GM12878 (cell line): ENCODE measurements around the gene PPP1R12A. TPM values are rescaled to one million over a fixed set of nuclear protein-coding genes. Genes with fewer than 3 reads are reported as not detected.

Experiments used
- ATAC-seq: fragments of 200-7000 bp; cut with Tn5 transposase; 3 replicates; pipeline ENCODE4 v1.9.1; 2020; ENCODE audit warnings: mild to moderate bottlenecking, moderate library complexity
- BruUV-seq: library from RNA; stranded (reverse); fragments of 400-500 nt; replicated peaks from 2 replicates; lab custom pipeline; 2021; lab: Mats Ljungman, UMichigan
- CTCF ChIA-PET: fragments of 300-600 bp; sonication (Branson Sonifier 250); formaldehyde crosslinking; extraction: SDS; loops from one replicate; lab custom pipeline; 2021; ENCODE audit warnings: inconsistent platforms; lab: Yijun Ruan, JAX
- POLR2A ChIA-PET: fragments of 350-600 bp; formaldehyde crosslinking; extraction: SDS; loops from one replicate; lab custom pipeline; 2021; ENCODE audit warnings: inconsistent platforms; lab: Charles Lee
- RAD21 ChIA-PET: fragments of 300-600 bp; sonication (Branson Sonifier 250); formaldehyde crosslinking; loops from one replicate; lab custom pipeline; 2023; ENCODE audit warnings: antibody characterized with exemption; ENCODE audit not compliant: unreplicated experiment; lab: Charles Lee
- SMC1A ChIA-PET: fragments of 300-600 bp; sonication (Branson Sonifier 250); formaldehyde crosslinking; loops from one replicate; lab custom pipeline; 2023; ENCODE audit not compliant: unreplicated experiment, uncharacterized antibody; lab: Charles Lee
- DNase-seq: peaks from one replicate; pipeline ENCODE4 v3.0.0-alpha.2; 2011; ENCODE audit warnings: low read depth, low spot score
- FAIRE-seq: peaks from 3 replicates; lab custom pipeline; 2011; peaks lifted over from hg19 to GRCh38; lab: Jason Lieb, UNC
- H2AFZ ChIP-seq: 2 replicates; pipeline ENCODE4 v1.6.0; 2011; ENCODE audit warnings: low read depth, low read length, control low read depth; ENCODE audit not compliant: control insufficient read depth
- H3K27ac ChIP-seq: 2 replicates; pipeline ENCODE4 v1.5.1; 2011; ENCODE audit warnings: control low read depth; ENCODE audit not compliant: control insufficient read depth, insufficient read depth
- H3K27me3 ChIP-seq, 2 experiments: replicated peaks in 1 of 2; 2 replicates each; pipeline versions ENCODE4 v1.6.0 to v1.6.1; 2011; ENCODE audit warnings: low read length in 1 of 2; ENCODE audit not compliant: control insufficient read depth in 2 of 2, insufficient read depth in 2 of 2
- H3K36me3 ChIP-seq, 2 experiments: 2 replicates each; pipeline ENCODE4 v1.5.1; 2011; ENCODE audit warnings: low read length in 1 of 2; ENCODE audit not compliant: control insufficient read depth in 2 of 2, insufficient read depth in 2 of 2
- H3K4me1 ChIP-seq: 2 replicates; pipeline ENCODE4 v1.6.1; 2011; ENCODE audit warnings: mild to moderate bottlenecking, low read length, moderate library complexity, mixed read lengths; ENCODE audit not compliant: control insufficient read depth, insufficient read depth
- H3K4me2 ChIP-seq: 2 replicates; pipeline ENCODE4 v1.6.0; 2011; ENCODE audit warnings: control low read depth; ENCODE audit not compliant: control insufficient read depth, insufficient read depth
- H3K4me3 ChIP-seq: fragments of 200-600 bp; sonication (generic); 2 replicates; pipeline ENCODE4 v1.5.1; 2016
- H3K79me2 ChIP-seq: 2 replicates; pipeline ENCODE4 v1.6.0; 2011; ENCODE audit warnings: low read length; ENCODE audit not compliant: control insufficient read depth, insufficient read depth
- H3K9ac ChIP-seq: 2 replicates; pipeline ENCODE4 v1.8.0; 2011; ENCODE audit warnings: low read length, control low read depth, mixed read lengths; ENCODE audit not compliant: control insufficient read depth, insufficient read depth
- H3K9me3 ChIP-seq: replicated peaks from 3 replicates; pipeline ENCODE4 v1.5.1; 2011; ENCODE audit warnings: mild to moderate bottlenecking, low read length; ENCODE audit not compliant: control insufficient read depth, insufficient read depth
- H4K20me1 ChIP-seq: 2 replicates; pipeline ENCODE4 v1.6.0; 2011; ENCODE audit not compliant: control insufficient read depth, insufficient read depth
- ATF7 ChIP-seq: fragments of 450-650 bp; IDR thresholded peaks from 2 replicates; pipeline ENCODE4 v1.6.1; 2016; ENCODE audit warnings: low read depth, mild to moderate bottlenecking
- BRCA1 ChIP-seq: IDR thresholded peaks from 2 replicates; pipeline ENCODE4 v1.6.1; 2011; ENCODE audit warnings: low read depth, low read length, improper control_type of control experiment
- E2F4 ChIP-seq: IDR thresholded peaks from 2 replicates; pipeline ENCODE4 v1.6.1; 2012; ENCODE audit warnings: low read depth, low read length, improper control_type of control experiment
- JUND ChIP-seq: IDR thresholded peaks from 2 replicates; pipeline ENCODE4 v1.6.1; 2012; ENCODE audit warnings: low read depth, mild to moderate bottlenecking, low read length, improper control_type of control experiment, moderate library complexity
- MAX ChIP-seq: IDR thresholded peaks from 2 replicates; pipeline ENCODE4 v1.6.1; 2012; ENCODE audit warnings: low read depth, low read length, improper control_type of control experiment
- MYC ChIP-seq: IDR thresholded peaks from 2 replicates; pipeline ENCODE4 v1.6.1; 2011; ENCODE audit warnings: mild to moderate bottlenecking, low read length, moderate library complexity, inconsistent platforms; ENCODE audit not compliant: insufficient read depth, insufficient replicate concordance, insufficient read length, severe bottlenecking
- TCF3 ChIP-seq: IDR thresholded peaks from 2 replicates; pipeline ENCODE4 v1.6.1; 2012; ENCODE audit warnings: low read depth, mild to moderate bottlenecking, low read length, borderline replicate concordance; ENCODE audit not compliant: insufficient read depth
- YBX1 ChIP-seq: fragments of 450-650 bp; IDR thresholded peaks from 2 replicates; pipeline ENCODE4 v1.6.1; 2016; ENCODE audit warnings: antibody characterized with exemption
- ZNF384 ChIP-seq: IDR thresholded peaks from 2 replicates; pipeline ENCODE4 v1.6.1; 2012; ENCODE audit warnings: low read depth, mild to moderate bottlenecking, low read length, improper control_type of control experiment, borderline replicate concordance
- ZSCAN29 ChIP-seq: fragments of 450-650 bp; IDR thresholded peaks from 2 replicates; pipeline ENCODE4 v1.6.1; 2017; ENCODE audit warnings: mild to moderate bottlenecking, moderate library complexity
- WGBS: methylation state at CpG from one replicate; pipeline ENCODE4 v1.1.6; 2016; ENCODE audit warnings: low lambda C conversion rate; ENCODE audit not compliant: insufficient replicate concordance, insufficient coverage; ENCODE audit errors: missing lambda C conversion rate; 5-methylcytosine and 5-hydroxymethylcytosine counted together
- in situ Hi-C: fragments of 300-500 bp; cut with MboI; formaldehyde crosslinking; loops from 9 replicates; pipeline ENCODE4 v1.14.3; 2018; ENCODE audit warnings: mixed read lengths
- intact Hi-C: fragments of 100-400 bp; cut with micrococcal nuclease; formaldehyde crosslinking; loops from one replicate; pipeline ENCODE4 v1.14.2; 2022; ENCODE audit not compliant: unreplicated experiment
- polyA plus RNA-seq, 11 experiments: library from polyadenylated mRNA; depleted of rRNA in 4 of 11; unstranded in 6 of 11; stranded (reverse) in 5 of 11; fragments of >200 nt; fragmentation: Nextera tagmentation in 4 of 11; fragmentation: Illumina TruSeq in 1 of 11; extraction: Ambion mirVana in 4 of 11; extraction: Trizol in 1 of 11; gene quantifications; 1 replicate in 1 of 11; 2 replicates in 10 of 11; pipeline versions ENCODE4 v1.2.1 to v1.2.3, GENCODE V29; 2011 to 2016; ENCODE audit warnings: inconsistent platforms in 2 of 11, missing spikeins in 2 of 11, low read depth in 1 of 11
- total RNA-seq, 4 experiments: library from RNA; depleted of rRNA in 3 of 4; stranded (reverse); fragments of >200 nt in 3 of 4; fragmentation: Illumina TruSeq in 1 of 4; extraction: Trizol in 1 of 4; gene quantifications; 2 replicates each; pipeline versions ENCODE4 v1.2.1 to v1.2.3, GENCODE V29; 2013 to 2021

The PPP1R12A gene
- total and polyA plus RNA-seq, 10 of the 15 experiments (the other 5 are each of a cell fraction or from before 2014, with no cell fraction given): 22.8 to 134 (median 51.4) TPM

- Histone ChIP-seq H3K9me3 (no peaks in the 10 kb centered on the region), H3K4me3 (no peak overlapping the region), H3K4me2 (no peak overlapping the region), H2AFZ (no peak overlapping the region), H3K36me3 (no peaks in the 10 kb centered on the region)
- no TSS peak for BruUV-seq
- FAIRE-seq (no peak), DNase-seq (no peak), ATAC-seq (no peak)
- in situ Hi-C loops: no loop called here
- WGBS: 82% methylated on average over 4 of the region's 4 CpGs
- TF ChIP-seq MYC: no peak
- no peak for TF ChIP-seq YBX1
- no peak for TF ChIP-seq JUND
- no peak for TF ChIP-seq ZNF384
- TF ChIP-seq TCF3: no peak
- no peak for TF ChIP-seq ZSCAN29
- no peak for TF ChIP-seq BRCA1
- no peak for TF ChIP-seq MAX
- TF ChIP-seq ATF7: no peak
- TF ChIP-seq E2F4: no peak
- TF ChIP-seq, all 136 proteins: peak for 0
- no peak overlapping the region for H3K27ac ChIP-seq
- POLR2A ChIA-PET: no interaction called here
- SMC1A ChIA-PET: interaction anchor here (0.6 to 1.6 kb wide), 4 partner anchors 9 to 297 kb away, joined by 3 to 6 read pairs (median 4); no protein-coding TSS in a partner anchor
- RAD21 ChIA-PET: interaction anchor here (0.9 kb wide), 1 partner anchor 12 kb away, joined by 3 read pairs; no protein-coding TSS in a partner anchor
- no peak overlapping the region for H3K9ac ChIP-seq
- no peaks in the 10 kb centered on the region for H4K20me1 ChIP-seq
- no peaks in the 10 kb centered on the region; a peak in 1 of 4 replicates for H3K27me3 ChIP-seq
- no peaks in the 10 kb centered on the region for H3K79me2 ChIP-seq
- CTCF ChIA-PET: interaction anchor here (0.6 to 1.2 kb wide), 2 partner anchors 9 to 293 kb away, joined by 3 to 4 read pairs; no protein-coding TSS in a partner anchor
- intact Hi-C loops: no loop called here
- no peaks in the 10 kb centered on the region for H3K4me1 ChIP-seq
Measured at GRCh38 chr12:79973801-79974200, 38.9 kb upstream of the PPP1R12A start.
